ENCODE results near the gene GPSM3.

Gene GPSM3

GRCh38 chr6:32195902-32196681 is 3.6 kb upstream of the GPSM3 start (continued):
- TF ChIP-seq ZNF830 (tag by site-specific recombination; IDR thresholded peaks at IDR 0.05; ENCODE audit: low read depth) (no peak), ZNF610 (tag by site-specific recombination; IDR thresholded peaks at IDR 0.05; ENCODE audit: borderline replicate concordance) (peak; percentile 82), ZNF2 (tag by site-specific recombination; IDR thresholded peaks at IDR 0.05) (peak; percentile 94), KLF1 (tag by site-specific recombination; IDR thresholded peaks at IDR 0.05) (peak; percentile 48; the same call in 1 of the 2 replicates), ZNF596 (tag by site-specific recombination; IDR thresholded peaks at IDR 0.05) (no peak), ZNF501 (tag by site-specific recombination; IDR thresholded peaks at IDR 0.05) (peak; percentile 91), PRDM4 (tag by site-specific recombination; IDR thresholded peaks at IDR 0.05) (peak; percentile 29), ZNF202 (tag by site-specific recombination; IDR thresholded peaks at IDR 0.05; ENCODE audit: borderline replicate concordance) (no peak), ZNF449 (tag by site-specific recombination; IDR thresholded peaks at IDR 0.05) (peak; percentile 27; the same call in 1 of the 2 replicates), GLIS2 (tag by site-specific recombination; IDR thresholded peaks at IDR 0.05) (peak; percentile 94), ZNF394 (tag by site-specific recombination; IDR thresholded peaks at IDR 0.05; ENCODE audit: borderline replicate concordance) (peak; percentile 82; the same call in 1 of the 2 replicates), ZBTB7A (tag by site-specific recombination; IDR thresholded peaks at IDR 0.05; ENCODE audit: low read depth) (peak; percentile 69; the same call in 1 of the 2 replicates), ZNF777 (tag by site-specific recombination; IDR thresholded peaks at IDR 0.05; ENCODE audit: borderline replicate concordance) (no peak), SETDB1 (IDR thresholded peaks at IDR 0.05; ENCODE audit: insufficient read length, low read length) (no peak), HOXD13 (CRISPR knock-in tag; IDR thresholded peaks at IDR 0.05; ENCODE audit: borderline replicate concordance) (no peak), ZNF16 (tag by site-specific recombination; IDR thresholded peaks at IDR 0.05; ENCODE audit: low read depth) (no peak), ZFP3 (tag by site-specific recombination; IDR thresholded peaks at IDR 0.05; ENCODE audit: low read depth) (no peak), BCL11B (tag by site-specific recombination; IDR thresholded peaks at IDR 0.05; ENCODE audit: low read depth) (peak; percentile 44; the same call in 1 of the 2 replicates), KLF7 (tag by site-specific recombination; IDR thresholded peaks at IDR 0.05; ENCODE audit: borderline replicate concordance) (no peak; the same call in 1 of the 2 replicates), ZNF354C (tag by site-specific recombination; IDR thresholded peaks at IDR 0.05; ENCODE audit: borderline replicate concordance, low read depth) (no peak), YY2 (tag by site-specific recombination; IDR thresholded peaks at IDR 0.05) (no peak), ZXDB (tag by site-specific recombination; IDR thresholded peaks at IDR 0.05) (peak; percentile 21; the same call in 1 of the 2 replicates)
- TF ChIP-seq, protein P1, sequence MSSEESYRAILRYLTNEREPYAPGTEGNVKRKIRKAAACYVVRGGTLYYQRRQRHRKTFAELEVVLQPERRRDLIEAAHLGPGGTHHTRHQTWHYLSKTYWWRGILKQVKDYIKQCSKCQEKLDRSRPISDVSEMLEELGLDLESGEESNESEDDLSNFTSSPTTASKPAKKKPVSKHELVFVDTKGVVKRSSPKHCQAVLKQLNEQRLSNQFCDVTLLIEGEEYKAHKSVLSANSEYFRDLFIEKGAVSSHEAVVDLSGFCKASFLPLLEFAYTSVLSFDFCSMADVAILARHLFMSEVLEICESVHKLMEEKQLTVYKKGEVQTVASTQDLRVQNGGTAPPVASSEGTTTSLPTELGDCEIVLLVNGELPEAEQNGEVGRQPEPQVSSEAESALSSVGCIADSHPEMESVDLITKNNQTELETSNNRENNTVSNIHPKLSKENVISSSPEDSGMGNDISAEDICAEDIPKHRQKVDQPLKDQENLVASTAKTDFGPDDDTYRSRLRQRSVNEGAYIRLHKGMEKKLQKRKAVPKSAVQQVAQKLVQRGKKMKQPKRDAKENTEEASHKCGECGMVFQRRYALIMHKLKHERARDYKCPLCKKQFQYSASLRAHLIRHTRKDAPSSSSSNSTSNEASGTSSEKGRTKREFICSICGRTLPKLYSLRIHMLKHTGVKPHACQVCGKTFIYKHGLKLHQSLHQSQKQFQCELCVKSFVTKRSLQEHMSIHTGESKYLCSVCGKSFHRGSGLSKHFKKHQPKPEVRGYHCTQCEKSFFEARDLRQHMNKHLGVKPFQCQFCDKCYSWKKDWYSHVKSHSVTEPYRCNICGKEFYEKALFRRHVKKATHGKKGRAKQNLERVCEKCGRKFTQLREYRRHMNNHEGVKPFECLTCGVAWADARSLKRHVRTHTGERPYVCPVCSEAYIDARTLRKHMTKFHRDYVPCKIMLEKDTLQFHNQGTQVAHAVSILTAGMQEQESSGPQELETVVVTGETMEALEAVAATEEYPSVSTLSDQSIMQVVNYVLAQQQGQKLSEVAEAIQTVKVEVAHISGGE (tag by site-specific recombination; conservative IDR thresholded peaks at IDR 0.05; ENCODE audit: low read depth): peak; percentile 33
- TF ChIP-seq, protein P2, sequence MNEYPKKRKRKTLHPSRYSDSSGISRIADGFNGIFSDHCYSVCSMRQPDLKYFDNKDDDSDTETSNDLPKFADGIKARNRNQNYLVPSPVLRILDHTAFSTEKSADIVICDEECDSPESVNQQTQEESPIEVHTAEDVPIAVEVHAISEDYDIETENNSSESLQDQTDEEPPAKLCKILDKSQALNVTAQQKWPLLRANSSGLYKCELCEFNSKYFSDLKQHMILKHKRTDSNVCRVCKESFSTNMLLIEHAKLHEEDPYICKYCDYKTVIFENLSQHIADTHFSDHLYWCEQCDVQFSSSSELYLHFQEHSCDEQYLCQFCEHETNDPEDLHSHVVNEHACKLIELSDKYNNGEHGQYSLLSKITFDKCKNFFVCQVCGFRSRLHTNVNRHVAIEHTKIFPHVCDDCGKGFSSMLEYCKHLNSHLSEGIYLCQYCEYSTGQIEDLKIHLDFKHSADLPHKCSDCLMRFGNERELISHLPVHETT (tag by site-specific recombination; IDR thresholded peaks at IDR 0.05): no peak
- TF ChIP-seq, protein P3, sequence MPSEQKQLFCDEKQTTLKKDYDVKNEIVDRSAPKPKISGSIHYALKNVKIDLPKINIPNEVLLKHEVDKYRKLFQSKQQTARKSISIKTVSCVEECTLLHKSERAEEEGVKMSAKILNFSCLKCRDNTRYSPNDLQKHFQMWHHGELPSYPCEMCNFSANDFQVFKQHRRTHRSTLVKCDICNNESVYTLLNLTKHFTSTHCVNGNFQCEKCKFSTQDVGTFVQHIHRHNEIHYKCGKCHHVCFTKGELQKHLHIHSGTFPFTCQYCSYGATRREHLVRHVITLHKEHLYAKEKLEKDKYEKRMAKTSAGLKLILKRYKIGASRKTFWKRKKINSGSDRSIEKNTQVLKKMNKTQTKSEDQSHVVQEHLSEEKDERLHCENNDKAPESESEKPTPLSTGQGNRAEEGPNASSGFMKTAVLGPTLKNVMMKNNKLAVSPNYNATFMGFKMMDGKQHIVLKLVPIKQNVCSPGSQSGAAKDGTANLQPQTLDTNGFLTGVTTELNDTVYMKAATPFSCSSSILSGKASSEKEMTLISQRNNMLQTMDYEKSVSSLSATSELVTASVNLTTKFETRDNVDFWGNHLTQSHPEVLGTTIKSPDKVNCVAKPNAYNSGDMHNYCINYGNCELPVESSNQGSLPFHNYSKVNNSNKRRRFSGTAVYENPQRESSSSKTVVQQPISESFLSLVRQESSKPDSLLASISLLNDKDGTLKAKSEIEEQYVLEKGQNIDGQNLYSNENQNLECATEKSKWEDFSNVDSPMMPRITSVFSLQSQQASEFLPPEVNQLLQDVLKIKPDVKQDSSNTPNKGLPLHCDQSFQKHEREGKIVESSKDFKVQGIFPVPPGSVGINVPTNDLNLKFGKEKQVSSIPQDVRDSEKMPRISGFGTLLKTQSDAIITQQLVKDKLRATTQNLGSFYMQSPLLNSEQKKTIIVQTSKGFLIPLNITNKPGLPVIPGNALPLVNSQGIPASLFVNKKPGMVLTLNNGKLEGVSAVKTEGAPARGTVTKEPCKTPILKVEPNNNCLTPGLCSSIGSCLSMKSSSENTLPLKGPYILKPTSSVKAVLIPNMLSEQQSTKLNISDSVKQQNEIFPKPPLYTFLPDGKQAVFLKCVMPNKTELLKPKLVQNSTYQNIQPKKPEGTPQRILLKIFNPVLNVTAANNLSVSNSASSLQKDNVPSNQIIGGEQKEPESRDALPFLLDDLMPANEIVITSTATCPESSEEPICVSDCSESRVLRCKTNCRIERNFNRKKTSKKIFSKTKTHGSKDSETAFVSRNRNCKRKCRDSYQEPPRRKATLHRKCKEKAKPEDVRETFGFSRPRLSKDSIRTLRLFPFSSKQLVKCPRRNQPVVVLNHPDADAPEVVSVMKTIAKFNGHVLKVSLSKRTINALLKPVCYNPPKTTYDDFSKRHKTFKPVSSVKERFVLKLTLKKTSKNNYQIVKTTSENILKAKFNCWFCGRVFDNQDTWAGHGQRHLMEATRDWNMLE (tag by site-specific recombination; conservative IDR thresholded peaks at IDR 0.05; ENCODE audit: low read depth): no peak
